Measurements from ENCODE around the gene AQR.
"Not testable (repeated sequence)": the region's sequence is repeated elsewhere in the genome, so short reads cannot be mapped to it uniquely, and the experiment has no call there.

Gene AQR

DNA sequence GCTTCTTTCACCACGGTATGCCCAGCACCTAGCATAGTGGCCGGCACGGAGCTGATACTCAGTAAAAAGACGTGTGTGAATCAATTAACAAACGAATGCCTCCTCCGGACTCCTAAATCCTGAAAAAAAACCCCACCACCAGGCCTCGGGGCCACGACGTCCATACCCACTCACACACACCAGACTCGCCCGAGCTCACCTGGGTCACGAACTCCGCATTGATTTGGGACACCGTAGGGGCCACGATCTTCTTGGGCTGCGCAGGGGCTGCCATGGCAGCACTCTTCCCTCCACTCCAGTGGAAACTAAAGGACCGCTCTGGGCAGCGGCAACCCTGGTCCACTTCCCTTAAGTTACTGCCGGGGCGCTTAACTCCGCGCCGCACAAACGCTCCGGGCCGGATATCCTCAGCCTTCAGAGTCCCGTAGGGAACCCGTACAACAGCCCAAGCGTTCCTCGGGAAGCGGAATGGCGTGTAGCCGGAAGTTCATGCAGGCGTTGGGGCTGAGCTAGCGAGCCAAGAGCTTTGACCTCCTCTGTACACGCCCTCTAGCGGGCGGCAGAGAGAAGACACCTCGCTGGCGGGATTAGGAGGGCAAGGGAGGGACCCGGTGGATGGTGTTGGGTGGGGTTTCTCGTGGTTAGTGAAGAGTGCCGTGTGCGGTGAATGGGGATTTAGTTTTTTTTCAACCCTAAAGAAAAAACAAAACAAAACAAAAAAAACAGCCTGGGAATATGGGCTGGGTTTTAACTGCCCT is at the start of gene AQR:
Gene AQR (minus strand): TSS at position 403 of the 758 bp plus-strand sequence. CDS start 129 bp downstream, at position 274.
- peak; percentile 78 for DNase-seq

DNA sequence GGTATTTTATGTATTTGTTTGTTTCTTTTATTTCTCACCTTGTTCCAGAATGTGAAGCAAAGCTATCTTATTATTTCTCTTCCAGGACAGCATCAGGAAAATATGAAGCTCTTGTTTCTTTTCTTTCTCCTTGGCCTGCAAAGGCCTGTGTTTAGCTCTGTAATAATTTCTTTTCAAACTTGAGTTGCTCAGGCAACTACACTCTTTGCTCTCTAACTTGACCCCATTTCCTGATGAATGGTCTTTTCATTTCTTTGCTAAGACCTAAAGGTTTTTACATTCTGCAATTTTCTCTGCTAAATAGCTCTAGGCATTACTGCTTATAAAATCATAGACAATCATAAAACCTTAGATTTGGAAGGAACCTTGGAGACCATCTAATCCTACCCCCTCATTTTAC is 44.7 kb upstream of the AQR start:
- no peak for DNase-seq

DNA sequence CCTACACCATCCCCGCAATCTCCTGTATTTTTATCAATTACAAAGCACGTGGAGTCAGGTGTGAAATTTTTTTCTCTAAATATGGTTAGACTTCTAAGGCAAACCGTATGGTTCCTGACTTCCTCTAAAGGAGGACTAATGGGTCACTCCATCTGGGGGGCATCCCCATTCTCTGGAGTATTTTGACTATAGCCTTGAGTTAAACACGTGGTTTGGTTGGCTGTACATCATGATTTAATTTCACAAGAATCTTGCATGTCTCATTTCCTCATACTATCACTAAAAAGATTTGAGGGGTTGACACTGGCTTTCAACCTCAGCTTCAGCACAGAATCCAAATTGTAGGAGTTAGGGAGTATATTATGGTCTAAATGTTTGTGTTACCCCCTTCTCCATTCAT is 43.8 kb upstream of the AQR start:
- DNase-seq = no peak

DNA sequence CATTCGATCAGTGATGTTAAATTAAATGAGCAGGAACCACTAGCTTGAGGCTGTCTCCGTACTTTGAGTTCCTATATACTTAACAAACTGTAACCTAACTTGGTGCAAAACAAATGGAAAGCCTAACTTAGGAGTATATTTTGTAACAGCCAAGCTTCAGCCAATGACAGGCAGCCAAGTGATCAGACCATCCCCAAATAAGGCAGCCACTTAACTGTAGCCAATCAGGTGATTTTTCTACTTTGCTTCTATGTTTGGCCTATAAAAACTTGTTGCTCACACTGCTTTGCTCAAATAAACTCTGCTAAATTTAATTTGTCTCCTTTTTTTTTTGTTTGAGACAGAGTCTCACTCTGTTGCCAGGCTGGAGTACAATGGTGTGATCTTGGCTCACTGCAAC is 37.9 kb upstream of the AQR start:
- DNase-seq = no peak

DNA sequence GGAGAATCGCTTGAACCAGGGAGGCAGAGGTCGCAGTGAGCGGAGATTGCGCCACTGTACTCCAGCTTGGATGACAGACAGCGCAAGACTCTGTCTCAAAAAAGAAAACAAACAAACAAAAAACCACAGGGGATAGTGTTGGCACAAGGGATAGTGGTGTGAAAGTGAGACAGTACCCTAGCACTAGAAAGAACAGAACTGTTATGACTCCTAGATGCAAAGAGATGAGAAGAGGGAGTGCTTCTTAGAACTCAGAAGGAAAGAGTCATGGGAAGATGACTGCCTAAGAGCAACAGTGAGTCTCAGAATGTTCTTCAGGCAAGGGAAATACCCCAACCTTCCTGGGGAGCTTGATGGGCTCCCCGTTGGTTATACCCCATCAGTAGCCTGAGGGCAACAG is 36.4 kb upstream of the AQR start:
- no peak for DNase-seq

DNA sequence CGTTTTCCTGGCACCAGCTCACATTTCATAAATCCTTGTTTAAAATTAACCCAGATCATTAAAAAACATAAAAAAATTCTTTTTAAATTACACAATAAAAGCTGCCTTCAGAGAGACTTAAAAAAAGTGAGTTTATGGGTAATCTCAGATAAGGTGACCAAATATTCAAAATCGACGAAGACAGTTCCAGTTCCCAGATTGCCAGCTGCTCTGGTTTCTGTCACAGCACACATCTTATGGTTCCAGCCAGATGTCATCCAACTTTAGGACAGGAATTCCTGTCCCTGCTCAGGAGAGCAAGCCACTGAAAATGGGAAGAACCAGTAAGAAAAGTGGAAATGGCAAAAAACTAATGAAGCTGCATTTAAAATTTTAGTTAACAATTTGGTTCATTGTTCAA is 34.4 kb upstream of the AQR start:
- DNase-seq = no peak

DNA sequence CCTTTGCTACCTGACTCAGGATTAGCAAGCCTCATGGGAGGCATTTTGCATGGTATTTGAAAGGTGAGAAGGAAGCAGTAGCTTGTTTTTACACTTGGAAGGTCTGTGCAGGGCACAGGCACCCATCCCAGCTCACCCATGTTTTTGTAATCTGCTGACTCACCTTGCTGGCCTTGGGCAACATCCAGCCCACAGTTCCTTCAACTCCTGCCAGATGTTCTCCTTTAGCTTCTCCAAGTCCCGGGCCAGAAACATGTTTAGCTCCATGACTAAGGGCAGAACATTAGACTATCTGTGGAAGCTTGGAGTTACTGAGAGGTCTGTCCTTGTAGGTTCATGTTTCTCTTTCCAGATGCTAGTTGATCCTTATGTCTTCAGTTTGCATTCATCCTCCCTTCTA is 31.0 kb upstream of the AQR start:
- DNase-seq = no peak

DNA sequence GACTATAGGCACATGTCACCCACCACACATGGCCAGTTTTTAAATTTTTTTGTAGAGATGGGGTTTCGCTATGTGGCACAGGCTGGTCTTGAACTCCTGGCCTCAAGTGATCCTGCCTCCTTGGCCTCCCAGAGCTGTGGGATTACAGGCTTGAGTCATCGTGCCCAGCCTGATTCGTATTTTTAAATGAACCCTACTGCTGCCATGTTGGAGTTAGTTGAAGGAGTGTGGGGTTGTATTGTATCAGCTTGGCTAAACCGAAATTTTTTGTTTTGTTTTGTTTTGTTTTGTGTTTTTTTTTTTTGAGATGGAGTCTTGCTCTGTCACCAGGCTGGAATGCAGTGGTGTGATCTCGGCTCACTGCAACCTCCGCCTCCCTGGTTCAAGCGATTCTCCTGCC is 30.4 kb upstream of the AQR start:
- no peak for DNase-seq

DNA sequence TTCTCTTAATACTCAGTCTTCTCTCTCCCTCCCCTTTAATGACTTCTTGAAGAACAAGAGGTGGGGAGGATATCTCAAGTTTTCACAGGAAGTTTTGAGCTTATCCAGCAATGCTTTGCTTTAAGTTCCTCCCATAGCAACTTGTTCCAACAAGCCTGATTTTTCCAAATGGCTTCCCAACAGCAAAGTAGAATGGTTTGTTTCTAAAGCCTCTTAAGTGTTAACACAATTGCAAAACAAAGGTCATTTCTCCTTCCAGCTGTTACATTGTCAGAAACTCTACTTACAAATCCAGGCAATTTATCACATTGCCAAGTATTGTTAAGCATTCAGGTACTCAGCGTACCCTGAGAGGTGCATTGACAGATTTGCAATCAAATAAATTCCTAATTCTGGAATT is 25.4 kb upstream of the AQR start:
- DNase-seq = no peak

DNA sequence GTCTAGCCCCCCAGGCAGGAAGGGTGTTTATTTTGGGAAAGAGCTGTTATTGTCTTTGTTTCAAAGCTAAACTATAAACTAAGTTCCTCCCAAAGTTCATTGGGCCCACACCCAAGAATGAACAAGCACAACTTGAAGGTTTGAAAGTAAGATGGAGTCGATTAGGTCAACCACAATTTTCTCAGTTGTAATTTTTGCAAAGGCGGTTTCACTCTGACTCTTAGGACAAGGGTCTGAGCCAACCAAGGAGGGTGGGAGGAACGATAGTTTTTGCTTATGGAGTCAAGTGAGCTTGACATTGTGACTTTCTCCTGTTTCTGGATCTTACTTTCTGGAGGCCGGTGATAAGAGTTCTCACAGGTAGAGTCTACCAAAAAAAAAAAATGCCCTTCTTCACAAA is 24.3 kb upstream of the AQR start:
- no peak for DNase-seq

DNA sequence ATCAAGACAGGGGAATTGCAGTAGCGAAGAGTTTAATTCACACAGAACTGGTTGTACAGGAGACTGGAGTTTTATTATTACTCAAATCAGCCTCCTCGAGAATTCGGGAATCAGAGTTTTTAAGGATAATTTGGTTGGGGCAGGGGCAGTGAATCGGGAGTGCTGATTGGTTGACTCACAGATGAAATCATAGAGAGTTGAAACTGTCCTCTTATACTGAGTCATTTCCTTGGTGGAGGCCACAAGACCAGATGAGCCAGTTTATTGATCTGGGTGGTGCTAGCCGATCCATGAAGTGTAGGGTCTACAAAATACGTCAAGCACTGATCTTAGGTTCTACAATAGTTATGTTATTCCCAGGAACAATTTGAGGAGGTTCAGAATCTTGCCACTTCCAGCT is 23.9 kb upstream of the AQR start:
- DNase-seq = no peak

DNA sequence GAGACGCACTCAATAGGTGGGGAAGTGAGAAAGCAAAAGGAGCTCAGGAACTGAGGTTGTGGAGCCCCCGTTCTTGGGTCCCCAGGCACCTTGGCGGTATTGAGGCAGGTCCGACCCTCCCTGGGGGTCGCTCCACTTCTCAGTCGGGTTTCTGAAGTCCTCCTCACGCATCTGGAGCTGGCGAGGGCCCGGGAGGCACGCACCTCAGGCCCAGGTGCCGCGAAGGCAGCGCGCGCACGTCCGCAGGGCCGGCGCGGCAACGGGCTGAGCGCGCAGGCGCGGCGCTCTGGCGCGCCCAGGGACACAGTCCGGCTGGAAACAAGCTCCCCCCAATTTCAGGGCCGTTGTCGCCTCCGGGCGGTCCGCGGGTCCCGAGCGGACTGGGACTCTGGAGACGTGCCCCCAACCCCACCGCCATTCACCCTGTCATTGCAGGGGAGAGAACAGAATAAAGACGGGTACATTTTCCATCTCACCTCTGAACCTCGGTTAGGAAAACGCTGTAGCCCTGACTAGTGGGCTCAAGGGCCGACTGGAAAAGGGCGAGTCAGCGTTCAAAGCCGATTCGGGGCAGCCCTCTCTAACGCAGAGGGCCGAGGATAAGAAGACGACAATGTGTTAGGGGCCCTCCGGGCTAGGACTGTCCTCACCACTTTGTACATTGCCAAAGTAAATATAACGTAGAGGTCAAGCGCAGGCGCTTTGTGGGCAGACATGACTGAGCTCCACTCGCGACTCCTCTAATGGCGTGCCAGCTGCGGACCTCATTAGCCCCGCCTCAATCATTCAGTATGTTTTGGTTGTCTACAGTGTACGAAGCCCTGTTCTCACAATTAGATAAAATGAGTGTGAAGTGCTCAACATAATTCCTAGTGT is 18.7 kb upstream of the AQR start, which contains the start of gene ZNF770:
Gene ZNF770 (minus strand): TSS at position 261 of the 876 bp plus-strand sequence. CDS start 4,853 bp downstream, outside the sequence.
- DNase-seq = peak; percentile 13

DNA sequence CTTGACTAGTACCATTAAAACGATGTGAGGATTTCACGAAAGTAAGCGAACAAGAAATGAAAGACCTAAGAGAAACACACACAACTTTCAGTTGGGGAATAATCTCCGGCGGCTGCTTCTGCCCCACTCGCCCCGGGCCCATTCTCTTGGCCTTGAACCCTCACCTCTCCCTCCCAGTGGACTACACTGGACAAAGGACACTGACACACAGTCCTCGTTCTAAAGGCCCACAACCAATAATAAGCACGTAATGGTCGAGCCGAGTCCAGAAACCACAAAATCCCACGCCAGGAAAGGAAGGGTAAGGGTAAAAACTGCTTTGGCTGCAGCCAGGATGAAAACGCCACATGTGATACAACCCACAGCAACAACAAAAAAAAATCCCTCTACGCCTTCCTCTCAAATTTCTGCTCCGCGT is 18.1 kb upstream of the AQR start:
- DNase-seq = no peak

DNA sequence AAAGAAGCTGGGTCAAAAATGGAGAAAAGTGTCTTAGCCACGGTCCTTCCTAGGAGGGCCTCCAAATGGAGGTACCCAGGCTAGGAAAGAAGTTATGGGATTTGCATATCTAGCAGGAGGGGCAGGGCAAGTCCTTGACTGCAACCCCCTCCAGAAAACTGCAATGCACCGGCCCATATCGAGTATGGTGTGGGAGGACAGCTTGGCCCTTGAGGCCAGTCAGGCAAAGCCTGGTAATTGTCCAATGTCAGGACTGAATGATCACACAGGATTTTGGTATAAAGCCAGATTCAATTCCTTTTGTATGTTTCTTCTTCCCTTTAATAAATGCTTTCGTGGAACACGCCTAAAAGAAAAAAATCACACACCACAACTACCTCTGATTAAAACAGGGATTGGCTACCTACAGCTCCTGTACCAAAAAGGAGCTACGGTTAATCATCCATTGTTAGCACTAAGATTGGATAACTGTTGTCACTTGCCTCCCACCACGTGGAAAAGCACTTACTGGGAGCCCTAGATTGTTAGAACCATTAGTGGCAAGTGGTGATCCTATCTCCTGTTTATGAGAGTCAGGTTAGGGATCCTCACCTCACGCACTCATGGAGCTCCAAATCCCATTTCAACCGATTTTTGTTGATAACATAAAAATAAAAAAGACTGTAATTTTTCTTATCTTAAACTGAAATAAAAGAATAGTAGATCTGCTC is 17.4 kb upstream of the AQR start:
- DNase-seq = no peak

DNA sequence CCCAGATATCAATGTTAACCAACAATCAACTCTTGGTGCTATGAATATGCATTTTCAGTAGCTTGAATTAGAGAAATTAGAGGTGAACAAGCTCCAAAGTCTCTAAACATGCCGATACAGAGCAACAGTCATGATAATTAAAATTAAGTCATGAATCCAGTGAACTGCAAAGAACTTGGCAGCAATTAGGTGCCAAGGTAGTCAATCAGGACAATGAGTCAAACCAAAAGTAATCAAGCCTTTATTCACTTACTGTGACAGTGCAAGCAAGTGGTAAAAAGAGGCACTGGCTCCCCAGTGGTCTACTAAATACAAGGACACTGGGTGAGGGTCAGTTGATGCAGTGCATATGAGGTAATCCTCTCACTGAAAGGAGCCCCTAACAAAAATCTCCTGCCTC is 16.8 kb upstream of the AQR start:
- DNase-seq = no peak

DNA sequence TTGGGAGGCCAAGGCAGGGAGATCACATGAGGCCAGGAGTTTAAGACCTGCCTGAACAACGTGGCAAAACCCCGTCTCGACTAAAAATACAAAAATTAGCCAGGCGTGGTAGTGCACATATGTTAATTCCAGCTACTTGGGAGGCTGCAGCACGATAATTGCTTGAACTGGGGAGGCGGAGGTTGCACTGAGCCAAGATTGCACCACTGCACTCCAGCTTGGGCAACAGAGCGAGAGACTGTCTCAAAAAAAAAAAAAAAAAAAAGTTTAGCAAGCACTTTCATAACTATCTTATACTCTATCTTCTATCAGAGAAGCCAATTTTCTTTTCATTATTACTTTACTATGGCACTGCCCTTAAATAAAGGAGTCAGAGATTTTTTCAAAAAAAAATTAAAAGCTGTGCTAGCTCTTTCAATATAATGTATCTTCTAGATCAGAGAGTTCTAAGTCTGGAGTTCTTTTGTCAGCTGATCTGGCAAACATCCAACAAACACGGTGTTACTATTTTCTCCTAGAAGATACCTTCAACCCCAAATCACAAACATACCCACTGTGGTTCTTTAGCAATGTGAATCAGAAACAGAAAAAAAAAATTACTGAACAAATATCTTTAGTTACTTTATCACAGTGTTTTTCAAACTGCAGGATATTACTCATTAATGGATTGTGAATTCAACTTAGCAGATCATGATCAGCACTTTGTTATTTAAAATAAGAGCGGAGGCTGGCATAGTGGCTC is 15.5 kb upstream of the AQR start:
- DNase-seq = no peak

DNA sequence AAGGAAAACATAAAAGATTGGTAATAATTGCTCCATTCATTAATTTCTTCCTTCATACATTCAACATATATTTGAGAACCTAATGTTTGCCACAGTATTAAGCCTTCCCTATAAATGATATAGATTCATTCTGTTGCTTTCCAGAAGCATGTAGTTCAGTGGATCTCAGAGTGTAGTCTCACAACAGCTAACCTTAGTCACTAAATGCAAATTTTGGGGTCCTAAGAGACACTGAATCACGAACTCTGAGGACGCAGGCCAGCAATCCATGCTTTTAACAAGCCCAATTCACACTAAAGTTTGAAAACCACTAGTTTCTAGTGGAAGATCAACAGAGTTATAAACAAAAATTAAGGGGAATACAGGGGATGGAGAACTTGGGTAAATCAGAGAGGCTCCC is 7.2 kb upstream of the AQR start:
- no peak for DNase-seq

DNA sequence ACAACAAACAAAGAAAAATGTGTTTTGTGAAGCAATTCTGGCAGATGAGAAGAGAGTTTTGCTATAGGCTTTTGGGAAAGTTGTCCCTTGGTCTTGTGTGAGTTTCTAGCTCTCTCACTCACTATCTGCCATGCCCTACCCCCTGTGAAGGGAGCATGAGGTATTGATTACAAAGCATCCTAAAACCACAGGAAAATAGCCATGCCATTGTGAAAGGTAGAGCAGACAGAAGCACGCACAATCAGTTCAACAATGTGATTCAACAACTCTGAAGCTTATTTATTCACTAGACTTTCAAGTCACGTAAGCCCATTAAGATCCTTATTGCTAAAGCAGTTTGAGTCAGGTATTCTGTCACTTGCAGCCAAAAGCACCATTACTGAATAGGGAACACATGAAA is 6.5 kb upstream of the AQR start:
- no peak for DNase-seq

DNA sequence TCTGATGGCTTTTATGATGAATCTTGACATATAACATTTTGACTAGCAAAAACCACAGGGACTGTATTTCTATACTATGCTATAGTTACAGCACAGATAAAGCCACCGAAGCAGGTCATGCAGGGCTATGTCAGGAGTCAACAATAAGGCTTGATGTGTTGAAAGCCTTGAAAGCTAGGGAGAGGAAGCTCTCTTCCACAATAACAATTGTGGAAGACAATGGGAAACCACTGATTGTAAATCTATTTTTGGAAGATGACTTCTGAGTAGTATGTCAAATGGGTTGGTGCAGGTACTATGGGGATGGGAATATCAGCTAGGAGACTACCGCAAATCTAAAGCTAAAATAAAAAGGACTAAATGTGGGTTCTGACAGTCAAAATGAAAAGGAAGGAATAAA is 4.0 kb upstream of the AQR start:
- DNase-seq = no peak

DNA sequence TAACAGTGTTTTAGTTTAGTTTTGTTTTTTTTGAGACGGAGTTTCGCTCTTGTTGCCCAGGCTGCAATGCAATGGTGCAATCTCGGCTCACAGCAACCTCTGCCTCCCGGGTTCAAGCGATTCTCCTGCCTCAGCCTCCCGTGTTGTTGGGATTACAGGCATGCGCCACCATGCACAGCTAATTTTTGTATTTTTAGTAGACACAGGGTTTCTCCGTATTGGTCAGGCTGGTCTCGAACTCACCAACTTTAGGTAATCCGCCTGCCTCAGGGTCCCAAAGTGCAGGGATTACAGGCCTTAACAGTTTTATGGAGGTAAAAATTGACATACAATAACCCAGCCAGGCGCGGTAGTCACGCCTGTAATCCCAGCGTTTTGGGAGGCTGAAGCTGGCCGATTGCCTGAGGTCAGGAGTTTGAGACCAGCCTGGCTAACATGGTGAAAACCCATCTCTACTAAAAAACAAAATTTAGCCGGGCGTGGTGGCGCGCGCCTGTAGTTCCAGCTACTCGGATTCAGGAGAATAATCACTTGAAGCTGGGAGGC is 629 bp upstream of the AQR start:
- not testable (repeated sequence) for DNase-seq

DNA sequence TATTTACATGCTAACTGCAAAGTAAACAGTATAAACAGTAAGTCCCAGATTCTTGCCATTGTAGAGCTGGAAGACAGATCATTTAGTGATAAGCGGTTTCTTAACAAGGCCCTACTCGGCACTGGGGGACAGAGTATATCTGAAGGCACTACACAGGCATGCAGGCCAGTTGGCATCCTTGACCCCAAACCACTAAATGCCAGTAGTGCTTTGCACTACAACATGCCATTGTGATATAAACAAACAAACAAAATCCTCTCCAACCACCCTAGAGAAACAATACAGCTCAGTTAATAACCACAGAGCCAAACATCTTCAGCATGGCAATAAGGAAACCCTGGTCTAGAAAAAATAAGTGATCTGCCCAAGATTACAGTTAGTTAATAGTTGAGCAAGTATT is 5.3 kb downstream of the AQR start:
- DNase-seq = no peak

DNA sequence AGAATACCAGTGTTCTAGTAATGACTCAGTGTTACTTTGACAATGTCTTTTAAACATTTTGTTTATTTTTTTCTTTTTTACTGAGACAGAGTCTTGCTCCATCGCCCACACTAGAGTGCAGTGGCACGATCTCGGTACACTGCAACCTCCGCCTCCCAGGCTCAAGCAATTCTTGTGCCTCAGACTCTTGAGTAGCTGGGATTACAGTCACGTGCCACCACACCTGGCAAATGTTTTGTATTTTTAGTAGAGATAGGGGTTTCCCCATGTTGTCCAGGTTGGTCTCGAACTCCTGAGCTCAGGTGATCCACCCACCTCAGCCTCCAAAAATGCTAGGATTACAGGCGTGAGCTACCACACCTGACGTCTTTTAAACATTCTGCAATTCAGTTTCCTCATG is 15.7 kb downstream of the AQR start:
- DNase-seq = no peak

DNA sequence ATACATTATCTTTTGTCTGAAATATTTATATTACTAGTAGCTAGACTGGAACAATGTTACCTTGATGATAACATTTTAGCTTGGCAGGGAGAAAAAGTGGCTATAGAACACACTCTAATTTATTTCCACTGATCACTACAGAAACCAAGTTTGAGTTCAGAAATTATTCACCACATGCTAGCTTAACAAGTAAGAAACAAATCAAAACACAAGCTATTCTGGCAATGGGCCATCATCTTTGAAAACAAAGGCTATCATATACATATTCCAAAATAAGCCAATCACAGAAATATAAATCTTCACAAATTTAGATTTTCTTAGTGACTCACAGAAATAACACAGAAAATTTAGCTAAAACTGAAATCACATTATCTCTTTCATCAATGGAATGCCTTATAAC is 17.1 kb downstream of the AQR start:
- no peak for DNase-seq
